22Rv1 (cell line): ENCODE measurements around the gene CISD3.

Experiments used
- H3K27ac ChIP-seq: fragments of 450-650 bp; 2 replicates; pipeline ENCODE4 v1.5.1; 2017
- ZFX ChIP-seq: fragments of 450-650 bp; IDR thresholded peaks from 2 replicates; pipeline ENCODE4 v1.6.1; 2017; ENCODE audit warnings: antibody characterized with exemption, borderline replicate concordance
- TF ChIP-seq, protein P1 (sequence below): fragments of 450-650 bp; IDR thresholded peaks from 2 replicates; pipeline ENCODE4 v1.5.1; 2017; ENCODE audit warnings: mild to moderate bottlenecking

Gene CISD3

DNA sequence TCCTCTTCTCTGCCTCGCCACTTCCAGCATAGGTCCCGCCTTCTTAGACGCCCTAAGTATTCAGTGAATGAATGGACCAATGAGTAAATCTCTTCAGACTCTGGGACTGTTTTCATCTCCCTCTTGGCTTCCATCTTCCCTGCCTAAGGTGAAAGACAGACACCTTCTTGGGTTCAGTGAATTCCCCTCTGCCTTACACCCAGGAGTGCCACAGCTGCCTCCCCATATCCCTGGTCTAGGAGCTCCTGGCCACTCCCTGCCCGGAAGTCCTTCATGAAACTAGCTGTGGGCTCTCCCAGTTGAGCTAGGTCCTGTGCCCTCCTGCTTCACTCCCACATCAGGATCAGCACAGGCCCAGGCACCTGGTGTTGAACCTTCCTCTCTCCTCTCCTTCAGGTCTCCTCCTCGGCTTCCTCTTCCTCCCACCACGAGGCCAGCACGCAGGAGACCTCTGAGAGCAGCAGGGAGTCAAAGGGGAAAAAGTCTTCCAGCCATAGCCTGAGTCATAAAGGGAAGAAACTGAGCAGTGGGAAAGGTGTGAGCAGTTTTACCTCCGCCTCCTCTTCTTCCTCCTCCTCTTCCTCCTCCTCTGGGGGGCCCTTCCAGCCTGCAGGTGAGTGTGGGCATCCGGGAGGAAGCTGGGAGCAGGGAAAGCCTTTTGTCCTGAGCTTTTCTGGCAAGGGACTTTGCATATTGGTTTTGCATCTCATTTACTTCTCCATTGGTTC lies 14.8 kb upstream of the CISD3 start:
- TF ChIP-seq, protein P1, sequence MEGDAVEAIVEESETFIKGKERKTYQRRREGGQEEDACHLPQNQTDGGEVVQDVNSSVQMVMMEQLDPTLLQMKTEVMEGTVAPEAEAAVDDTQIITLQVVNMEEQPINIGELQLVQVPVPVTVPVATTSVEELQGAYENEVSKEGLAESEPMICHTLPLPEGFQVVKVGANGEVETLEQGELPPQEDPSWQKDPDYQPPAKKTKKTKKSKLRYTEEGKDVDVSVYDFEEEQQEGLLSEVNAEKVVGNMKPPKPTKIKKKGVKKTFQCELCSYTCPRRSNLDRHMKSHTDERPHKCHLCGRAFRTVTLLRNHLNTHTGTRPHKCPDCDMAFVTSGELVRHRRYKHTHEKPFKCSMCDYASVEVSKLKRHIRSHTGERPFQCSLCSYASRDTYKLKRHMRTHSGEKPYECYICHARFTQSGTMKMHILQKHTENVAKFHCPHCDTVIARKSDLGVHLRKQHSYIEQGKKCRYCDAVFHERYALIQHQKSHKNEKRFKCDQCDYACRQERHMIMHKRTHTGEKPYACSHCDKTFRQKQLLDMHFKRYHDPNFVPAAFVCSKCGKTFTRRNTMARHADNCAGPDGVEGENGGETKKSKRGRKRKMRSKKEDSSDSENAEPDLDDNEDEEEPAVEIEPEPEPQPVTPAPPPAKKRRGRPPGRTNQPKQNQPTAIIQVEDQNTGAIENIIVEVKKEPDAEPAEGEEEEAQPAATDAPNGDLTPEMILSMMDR: no peak
- TF ChIP-seq ZFX: no peak

DNA sequence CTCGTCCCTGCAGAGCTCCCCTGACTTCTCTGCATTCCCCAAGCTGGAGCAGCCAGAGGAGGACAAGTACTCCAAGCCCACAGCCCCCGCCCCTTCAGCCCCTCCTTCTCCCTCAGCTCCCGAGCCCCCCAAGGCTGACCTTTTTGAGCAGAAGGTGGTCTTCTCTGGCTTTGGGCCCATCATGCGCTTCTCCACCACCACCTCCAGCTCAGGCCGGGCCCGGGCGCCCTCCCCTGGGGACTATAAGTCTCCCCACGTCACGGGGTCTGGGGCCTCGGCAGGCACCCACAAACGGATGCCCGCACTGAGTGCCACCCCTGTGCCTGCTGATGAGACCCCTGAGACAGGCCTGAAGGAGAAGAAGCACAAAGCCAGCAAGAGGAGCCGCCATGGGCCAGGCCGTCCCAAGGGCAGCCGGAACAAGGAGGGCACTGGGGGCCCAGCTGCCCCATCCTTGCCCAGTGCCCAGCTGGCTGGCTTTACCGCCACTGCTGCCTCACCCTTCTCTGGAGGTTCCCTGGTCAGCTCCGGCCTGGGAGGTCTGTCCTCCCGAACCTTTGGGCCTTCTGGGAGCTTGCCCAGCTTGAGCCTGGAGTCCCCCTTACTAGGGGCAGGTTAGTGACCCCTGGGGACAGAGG lies 13.7 kb upstream of the CISD3 start:
- no peak overlapping the region; the same call in 1 of the 2 replicates for H3K27ac ChIP-seq

More for the DNA sequence above, 14.8 kb upstream of the CISD3 start:
- peak overlapping the region; percentile 39; the same call in 1 of the 2 replicates for H3K27ac ChIP-seq

DNA sequence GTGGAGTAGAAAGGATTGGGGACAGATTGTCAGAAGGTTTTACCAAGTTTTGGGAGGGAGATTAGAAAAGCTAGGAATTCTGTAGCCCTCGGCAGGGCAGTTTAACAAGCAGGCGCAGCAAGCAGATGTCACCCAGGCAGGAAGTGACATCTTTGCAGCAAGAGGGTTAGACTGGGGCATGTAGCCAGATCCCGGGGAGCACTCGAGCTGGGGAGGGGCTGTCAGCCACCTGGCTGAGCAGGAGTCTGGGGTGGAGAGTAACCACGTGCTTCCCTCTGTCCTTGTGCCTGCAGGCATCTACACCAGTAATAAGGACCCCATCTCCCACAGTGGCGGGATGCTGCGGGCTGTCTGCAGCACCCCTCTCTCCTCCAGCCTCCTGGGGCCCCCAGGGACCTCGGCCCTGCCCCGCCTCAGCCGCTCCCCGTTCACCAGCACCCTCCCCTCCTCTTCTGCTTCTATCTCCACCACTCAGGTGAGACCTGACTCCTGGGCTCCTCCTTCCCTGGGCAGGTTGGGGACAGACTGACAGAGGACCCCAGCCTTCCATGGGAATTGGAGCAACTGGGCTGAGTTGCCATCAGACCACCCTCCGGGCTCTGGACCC lies 12.9 kb upstream of the CISD3 start:
- H3K27ac ChIP-seq: peak overlapping the region; percentile 82
- TF ChIP-seq, protein P1: no peak
- TF ChIP-seq ZFX: no peak

More for the DNA sequence above, 13.7 kb upstream of the CISD3 start:
- TF ChIP-seq ZFX: no peak
- TF ChIP-seq, protein P1: no peak

DNA sequence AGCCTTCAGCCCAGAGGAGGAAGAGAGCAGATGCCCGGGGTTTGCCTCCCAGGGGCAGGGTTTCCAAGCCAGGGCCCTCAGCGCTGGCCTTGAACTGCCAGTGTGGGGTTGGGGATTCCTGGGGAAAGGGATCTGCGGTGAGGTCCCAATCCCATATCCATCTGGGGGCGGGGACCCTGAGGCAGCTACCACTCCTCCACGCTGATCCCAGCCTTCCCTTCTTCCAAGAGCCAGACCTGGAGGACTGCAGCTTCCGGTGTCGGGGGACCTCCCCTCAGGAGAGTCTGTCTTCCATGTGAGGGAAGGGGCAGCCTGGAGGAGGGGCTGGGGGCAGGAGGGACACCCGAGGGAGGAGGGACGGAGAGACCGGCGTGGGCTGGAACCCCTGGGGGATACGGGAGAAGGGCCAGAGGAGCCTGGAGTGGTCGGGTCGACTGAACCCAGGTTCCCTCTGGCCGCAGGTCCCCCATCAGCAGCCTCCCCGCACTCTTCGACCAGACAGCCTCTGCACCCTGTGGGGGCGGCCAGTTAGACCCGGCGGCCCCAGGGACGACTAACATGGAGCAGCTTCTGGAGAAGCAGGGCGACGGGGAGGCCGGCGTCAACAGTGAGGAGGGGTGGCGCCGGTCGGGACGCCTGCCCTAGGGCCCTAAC lies 10.7 kb upstream of the CISD3 start:
- TF ChIP-seq ZFX: no peak
- TF ChIP-seq, protein P1: no peak
- peak overlapping the region; percentile 82 for H3K27ac ChIP-seq

DNA sequence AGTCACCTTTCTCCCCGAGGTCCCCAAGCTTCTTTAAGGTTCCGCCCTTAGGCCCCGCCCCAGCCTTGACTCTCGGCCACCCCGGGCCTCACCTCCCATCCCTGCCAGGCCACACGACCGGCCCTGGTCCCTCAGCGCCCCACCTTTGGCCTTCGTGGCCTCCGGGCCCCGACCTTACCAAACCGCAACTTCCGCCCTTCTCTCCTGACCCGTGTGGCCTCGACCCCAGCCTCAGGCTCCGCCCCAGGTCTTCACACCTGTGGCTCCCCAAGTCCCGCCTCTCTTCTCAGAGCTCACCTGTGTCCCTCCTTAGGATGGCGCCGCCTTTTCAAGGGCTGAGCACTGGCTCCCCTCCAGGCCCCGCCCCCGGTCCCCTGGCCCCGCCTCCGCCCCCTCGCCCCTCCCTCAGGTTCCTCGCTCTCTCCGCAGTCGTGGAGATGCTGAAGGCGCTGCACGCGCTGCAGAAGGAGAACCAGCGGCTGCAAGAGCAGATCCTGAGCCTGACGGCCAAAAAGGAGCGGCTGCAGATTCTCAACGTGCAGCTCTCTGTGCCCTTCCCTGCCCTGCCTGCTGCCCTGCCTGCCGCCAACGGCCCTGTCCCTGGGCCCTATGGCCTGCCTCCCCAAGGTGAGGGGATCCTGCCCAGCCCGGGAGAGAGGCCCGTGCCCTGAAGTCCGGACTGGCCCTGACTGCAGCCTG lies 10.0 kb upstream of the CISD3 start:
- peak overlapping the region; percentile 82 for H3K27ac ChIP-seq
- TF ChIP-seq ZFX: no peak
- TF ChIP-seq, protein P1: no peak

DNA sequence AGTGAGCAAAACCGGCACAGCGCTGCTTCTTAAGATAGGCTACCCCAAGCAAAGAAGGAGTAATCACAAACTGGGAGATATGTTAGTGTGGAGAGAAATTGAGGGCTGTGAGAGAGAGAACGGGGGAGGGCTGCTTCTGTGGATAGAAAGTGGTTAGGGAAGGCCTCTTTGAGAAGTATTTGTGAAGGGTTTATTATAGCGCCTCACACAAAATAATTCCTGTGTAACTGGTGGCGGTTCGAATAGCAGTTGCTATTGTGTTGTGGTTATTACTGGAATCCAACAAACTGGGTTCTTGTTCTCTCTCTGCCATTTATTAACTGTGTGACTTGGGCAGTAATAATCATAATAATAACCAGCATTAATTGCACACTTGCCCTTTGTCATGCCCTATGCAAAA lies 9.2 kb upstream of the CISD3 start:
- no peak for TF ChIP-seq ZFX
- TF ChIP-seq, protein P1: no peak
- peak overlapping the region; percentile 82; the same call in 1 of the 2 replicates for H3K27ac ChIP-seq
